CD4-positive, CD25-positive, alpha-beta regulatory T cell (primary cell): Measurements from ENCODE around the gene COTL1. TPM values are rescaled to one million over a fixed set of nuclear protein-coding genes. Genes with fewer than 3 reads are reported as not detected.

Experiments
- ATAC-seq, 2 donors: fragments of 150-1000 bp; cut with Tn5 transposase; one replicate each; pipeline ENCODE4 v1.10.0; 2021; ENCODE audit warnings: low read depth in 2 of 2, moderate number of reproducible peaks in 2 of 2, moderate library complexity in 1 of 2
- DNase-seq, 3 donors: peaks; one replicate each; pipeline versions ENCODE4 v3.0.0 to v3.0.0-alpha.2; 2012 to 2022; ENCODE audit warnings: mixed read lengths in 1 of 3
- H3K27ac ChIP-seq: one replicate; pipeline ENCODE4 v1.7.0; 2013; ENCODE audit warnings: mild to moderate bottlenecking, low read length; ENCODE audit not compliant: insufficient read depth, poor library complexity, severe bottlenecking
- H3K27me3 ChIP-seq: one replicate; pipeline ENCODE4 v1.7.0; 2013; ENCODE audit warnings: low read length; ENCODE audit not compliant: control insufficient read depth, insufficient read depth
- H3K36me3 ChIP-seq: one replicate; pipeline ENCODE4 v1.7.0; 2013; ENCODE audit warnings: mild to moderate bottlenecking, low read length, moderate library complexity; ENCODE audit not compliant: control insufficient read depth, insufficient read depth
- H3K4me1 ChIP-seq: 2 replicates; pipeline ENCODE4 v1.7.0; 2013; ENCODE audit warnings: mild to moderate bottlenecking, low read length; ENCODE audit not compliant: insufficient read depth, control insufficient read depth, poor library complexity, severe bottlenecking
- H3K4me3 ChIP-seq: one replicate; pipeline ENCODE4 v1.7.0; 2013; ENCODE audit warnings: low read depth, mild to moderate bottlenecking, low read length, moderate library complexity
- H3K9me3 ChIP-seq, 2 experiments: 1 replicate in 1 of 2; 2 replicates in 1 of 2; pipeline ENCODE4 v1.7.0; 2013; ENCODE audit warnings: low read length in 2 of 2, mild to moderate bottlenecking in 1 of 2, moderate library complexity in 1 of 2; ENCODE audit not compliant: control insufficient read depth in 2 of 2
- H3K27ac Mint-ChIP-seq, 3 donors: one replicate each; pipeline ENCODE4 v1.8.0; 2020 to 2022; ENCODE audit warnings: mild to moderate bottlenecking in 3 of 3, mixed read lengths in 3 of 3, moderate library complexity in 2 of 3
- H3K27me3 Mint-ChIP-seq: one replicate; pipeline ENCODE4 v1.8.0; 2022; ENCODE audit warnings: mild to moderate bottlenecking, mixed read lengths
- H3K36me3 Mint-ChIP-seq: one replicate; pipeline ENCODE4 v1.8.0; 2020; ENCODE audit warnings: mixed read lengths
- H3K4me1 Mint-ChIP-seq, 4 donors: one replicate each; pipeline ENCODE4 v1.8.0; 2020 to 2022; ENCODE audit warnings: mixed read lengths in 4 of 4, mild to moderate bottlenecking in 1 of 4
- H3K4me3 Mint-ChIP-seq, 4 donors: one replicate each; pipeline ENCODE4 v1.8.0; 2020 to 2022; ENCODE audit warnings: mild to moderate bottlenecking in 4 of 4, mixed read lengths in 4 of 4, moderate library complexity in 3 of 4
- H3K9me3 Mint-ChIP-seq, 7 donors: one replicate each; pipeline ENCODE4 v1.8.0; 2020 to 2022; ENCODE audit warnings: mixed read lengths in 7 of 7, mild to moderate bottlenecking in 3 of 7, moderate library complexity in 2 of 7
- polyA plus RNA-seq, 4 donors: library from polyadenylated mRNA; unstranded; fragments of 300-500 nt; fragmentation: Illumina TruSeq; gene quantifications; one replicate each; pipeline ENCODE4 v1.2.3, GENCODE V29; 2021
- total RNA-seq: library from RNA; stranded (reverse); gene quantifications from one replicate; pipeline ENCODE4 v1.2.3, GENCODE V29; 2022

COTL1 gene
- total and polyA plus RNA-seq, 5 donors from 2014 or later, result 353 to 761 (median 475) TPM

GRCh38 chr16:84600343-84601229 lies 17.3 kb downstream of the COTL1 start:
- Mint-ChIP-seq H3K9me3 (no peaks in the 10 kb centered on the region), H3K27me3 (no peaks in the 10 kb centered on the region), H3K4me3 (peak overlapping the region; percentile 85 to 99 (median 88)), H3K4me1 (peaks cover 27 to 92% (median 68%) of the 10 kb centered on the region in 4 donors), H3K36me3 (peaks cover 17% of the 10 kb centered on the region), H3K27ac (peak overlapping the region; percentile 91 to 99 (median 96))
- Histone ChIP-seq H3K27me3 (no peaks in the 10 kb centered on the region), H3K9me3 (no peaks in the 10 kb centered on the region), H3K36me3 (peaks cover 4% of the 10 kb centered on the region), H3K4me3 (peak overlapping the region; percentile 87), H3K4me1 (peaks cover 94% of the 10 kb centered on the region), H3K27ac (peak overlapping the region; percentile 89)
- DNase-seq (peak in 2 of 3 donors; percentile 65 to 83), ATAC-seq (peak; percentile 64 to 75)

- H3K4me1 Mint-ChIP-seq, result peaks cover 27 to 92% (median 75%) of the 10 kb centered on the region in 4 donors
- ATAC-seq, result peak; percentile 26 to 35
- peak overlapping the region; percentile 85 to 99 (median 88) for H3K4me3 Mint-ChIP-seq
These were observed 18.2 kb downstream of the COTL1 start for GRCh38 chr16:84599521-84600202.

GRCh38 chr16:84598360-84598759 lies 19.5 kb downstream of the COTL1 start:
- no peaks in the 10 kb centered on the region for H3K9me3 ChIP-seq
- Mint-ChIP-seq H3K4me1 (peaks cover 33 to 94% (median 78%) of the 10 kb centered on the region in 4 donors), H3K27me3 (no peaks in the 10 kb centered on the region), H3K4me3 (peak overlapping the region; percentile 81 to 90 (median 88)), H3K9me3 (no peaks in the 10 kb centered on the region), H3K27ac (peak overlapping the region; percentile 96 to 99 (median 97)), H3K36me3 (peaks cover 22% of the 10 kb centered on the region)
- H3K27ac ChIP-seq, result peak overlapping the region; percentile 89
- peak overlapping the region; percentile 62 for H3K4me3 ChIP-seq
- DNase-seq, result peak in 1 of 3 donors; percentile 24
- H3K27me3 ChIP-seq, result no peaks in the 10 kb centered on the region
- ATAC-seq, result no peak
- peaks cover 92% of the 10 kb centered on the region for H3K4me1 ChIP-seq
- peaks cover 5% of the 10 kb centered on the region for H3K36me3 ChIP-seq

More at GRCh38 chr16:84599521-84600202, 18.2 kb downstream of the COTL1 start:
- peak overlapping the region; percentile 89 for H3K27ac ChIP-seq
- H3K27me3 Mint-ChIP-seq, result no peaks in the 10 kb centered on the region
- no peaks in the 10 kb centered on the region for H3K9me3 ChIP-seq
- H3K4me1 ChIP-seq, result peaks cover 94% of the 10 kb centered on the region
- no peaks in the 10 kb centered on the region for H3K27me3 ChIP-seq
- H3K4me3 ChIP-seq, result peak overlapping the region; percentile 87
- peaks cover 18% of the 10 kb centered on the region for H3K36me3 Mint-ChIP-seq
- H3K36me3 ChIP-seq, result peaks cover 5% of the 10 kb centered on the region
- H3K9me3 Mint-ChIP-seq, result no peaks in the 10 kb centered on the region
- peak; percentile 33 to 70 (median 43) for DNase-seq
- peak overlapping the region; percentile 91 to 99 (median 96) for H3K27ac Mint-ChIP-seq

GRCh38 chr16:84597931-84598351 lies 19.9 kb downstream of the COTL1 start:
- peak overlapping the region; percentile 81 to 90 (median 88) for H3K4me3 Mint-ChIP-seq
- no peaks in the 10 kb centered on the region for H3K9me3 Mint-ChIP-seq
- ATAC-seq (peak in 1 of 2 donors; percentile 12), DNase-seq (peak in 2 of 3 donors; percentile 28 to 56)
- Histone ChIP-seq H3K36me3 (peaks cover 8% of the 10 kb centered on the region), H3K4me3 (peak overlapping the region; percentile 62), H3K4me1 (peaks cover 88% of the 10 kb centered on the region), H3K27me3 (no peaks in the 10 kb centered on the region), H3K27ac (peak overlapping the region; percentile 89), H3K9me3 (no peaks in the 10 kb centered on the region)
- peaks cover 22% of the 10 kb centered on the region for H3K36me3 Mint-ChIP-seq
- peaks cover 33 to 93% (median 75%) of the 10 kb centered on the region in 4 donors for H3K4me1 Mint-ChIP-seq
- no peaks in the 10 kb centered on the region for H3K27me3 Mint-ChIP-seq
- peak overlapping the region; percentile 96 to 99 (median 97) for H3K27ac Mint-ChIP-seq

- Histone ChIP-seq H3K36me3 (peaks cover 12% of the 10 kb centered on the region), H3K4me1 (peaks cover 84% of the 10 kb centered on the region), H3K27me3 (no peaks in the 10 kb centered on the region), H3K9me3 (no peaks in the 10 kb centered on the region), H3K27ac (peak overlapping the region; percentile 89), H3K4me3 (peak overlapping the region; percentile 62)
- no peaks in the 10 kb centered on the region for H3K9me3 Mint-ChIP-seq
- ATAC-seq (no peak), DNase-seq (peak in 1 of 3 donors; percentile 62)
- H3K4me1 Mint-ChIP-seq, result peaks cover 33 to 93% (median 77%) of the 10 kb centered on the region in 4 donors
- peak overlapping the region; percentile 81 to 90 (median 88) for H3K4me3 Mint-ChIP-seq
- no peaks in the 10 kb centered on the region for H3K27me3 Mint-ChIP-seq
- peak overlapping the region; percentile 96 to 99 (median 97) for H3K27ac Mint-ChIP-seq
- H3K36me3 Mint-ChIP-seq, result peaks cover 27% of the 10 kb centered on the region
These were observed 20.4 kb downstream of the COTL1 start for GRCh38 chr16:84597528-84597896.

- Histone ChIP-seq H3K36me3 (peaks cover 14% of the 10 kb centered on the region), H3K4me3 (peak overlapping the region; percentile 62), H3K27me3 (no peaks in the 10 kb centered on the region), H3K9me3 (no peaks in the 10 kb centered on the region), H3K27ac (peak overlapping the region; percentile 89), H3K4me1 (peaks cover 79% of the 10 kb centered on the region)
- H3K4me3 Mint-ChIP-seq, result peak overlapping the region; percentile 81 to 95 (median 89)
- peak overlapping the region; percentile 96 to 99 (median 97) for H3K27ac Mint-ChIP-seq
- peaks cover 33 to 94% (median 78%) of the 10 kb centered on the region in 4 donors for H3K4me1 Mint-ChIP-seq
- DNase-seq, result no peak
- H3K9me3 Mint-ChIP-seq, result no peaks in the 10 kb centered on the region
- ATAC-seq, result no peak
- H3K27me3 Mint-ChIP-seq, result no peaks in the 10 kb centered on the region
- H3K36me3 Mint-ChIP-seq, result peaks cover 32% of the 10 kb centered on the region
These were observed 20.9 kb downstream of the COTL1 start for GRCh38 chr16:84596801-84597527.

GRCh38 chr16:84596161-84596560 lies 21.7 kb downstream of the COTL1 start:
- no peak for DNase-seq
- H3K27ac ChIP-seq, result peak overlapping the region; percentile 89
- H3K4me3 ChIP-seq, result peak overlapping the region; percentile 2
- H3K27me3 ChIP-seq, result no peaks in the 10 kb centered on the region
- H3K9me3 Mint-ChIP-seq, result no peaks in the 10 kb centered on the region
- ATAC-seq, result no peak
- H3K36me3 Mint-ChIP-seq, result peaks cover 33% of the 10 kb centered on the region
- peak overlapping the region; percentile 81 to 95 (median 88) for H3K4me3 Mint-ChIP-seq
- H3K27ac Mint-ChIP-seq, result peak overlapping the region; percentile 96 to 99 (median 97)
- H3K36me3 ChIP-seq, result peaks cover 14% of the 10 kb centered on the region
- peaks cover 31 to 89% (median 74%) of the 10 kb centered on the region in 4 donors for H3K4me1 Mint-ChIP-seq
- H3K4me1 ChIP-seq, result peaks cover 71% of the 10 kb centered on the region
- no peaks in the 10 kb centered on the region for H3K27me3 Mint-ChIP-seq
- H3K9me3 ChIP-seq, result no peaks in the 10 kb centered on the region
